Stimulated activated naive CD8-positive, alpha-beta T cell treated with anti-CD3 and anti-CD28 coated beads, Interleukin-15, amount 100 ng/mL, for 72 hours (primary cell): ENCODE results near the gene C18orf63.

Source experiments
- ATAC-seq: fragments of 150-1000 bp; cut with Tn5 transposase; 2 replicates; pipeline ENCODE4 v1.10.0; 2021; ENCODE audit warnings: mild to moderate bottlenecking, moderate library complexity
- DNase-seq, 2 donors: peaks; one replicate each; pipeline ENCODE4 v3.0.0; 2021 to 2022
- H3K27ac Mint-ChIP-seq, 2 donors: one replicate each; pipeline ENCODE4 v1.8.0; 2022; ENCODE audit warnings: mild to moderate bottlenecking in 2 of 2, mixed read lengths in 2 of 2, moderate library complexity in 2 of 2
- H3K27me3 Mint-ChIP-seq: one replicate; pipeline ENCODE4 v1.8.0; 2022; ENCODE audit warnings: mixed read lengths
- H3K4me1 Mint-ChIP-seq: one replicate; pipeline ENCODE4 v1.8.0; 2022; ENCODE audit warnings: mild to moderate bottlenecking, mixed read lengths
- H3K4me3 Mint-ChIP-seq, 2 donors: one replicate each; pipeline ENCODE4 v1.8.0; 2022; ENCODE audit warnings: mild to moderate bottlenecking in 2 of 2, mixed read lengths in 2 of 2, moderate library complexity in 1 of 2
- H3K9me3 Mint-ChIP-seq, 2 donors: one replicate each; pipeline ENCODE4 v1.8.0; 2022; ENCODE audit warnings: mixed read lengths in 2 of 2

The C18orf63 gene

GRCh38 chr18:74396171-74397169 lies 80.8 kb downstream of the C18orf63 start:
- DNase-seq (no peak), ATAC-seq (no peak)
- Mint-ChIP-seq H3K4me3 (no peak overlapping the region), H3K4me1 (no peaks in the 10 kb centered on the region), H3K27me3 (no peaks in the 10 kb centered on the region), H3K27ac (no peak overlapping the region), H3K9me3 (no peaks in the 10 kb centered on the region)

DNA sequence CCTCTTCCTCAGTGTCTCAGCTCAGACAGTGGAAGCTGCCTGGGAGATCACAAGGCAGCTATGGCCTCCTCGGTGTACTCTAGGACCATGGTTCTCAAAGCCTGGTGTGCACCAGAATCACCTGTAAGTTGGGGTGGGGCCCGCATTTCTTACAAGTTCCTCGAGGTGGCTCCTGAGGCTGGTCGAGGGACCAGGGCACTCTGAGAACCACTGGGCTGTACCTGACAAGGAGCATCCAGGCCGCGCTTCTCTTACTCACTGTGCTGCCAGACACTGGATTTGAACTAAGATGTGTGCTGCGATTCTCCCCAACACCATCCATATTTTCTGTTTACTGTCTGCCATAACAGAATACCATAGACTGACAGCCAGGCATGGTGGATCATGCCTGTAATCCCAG lies 81.9 kb downstream of the C18orf63 start:
- DNase-seq: no peak
- ATAC-seq: no peak
- Mint-ChIP-seq H3K9me3 (no peaks in the 10 kb centered on the region), H3K27me3 (no peaks in the 10 kb centered on the region), H3K4me3 (no peak overlapping the region), H3K27ac (no peak overlapping the region), H3K4me1 (no peaks in the 10 kb centered on the region)

DNA sequence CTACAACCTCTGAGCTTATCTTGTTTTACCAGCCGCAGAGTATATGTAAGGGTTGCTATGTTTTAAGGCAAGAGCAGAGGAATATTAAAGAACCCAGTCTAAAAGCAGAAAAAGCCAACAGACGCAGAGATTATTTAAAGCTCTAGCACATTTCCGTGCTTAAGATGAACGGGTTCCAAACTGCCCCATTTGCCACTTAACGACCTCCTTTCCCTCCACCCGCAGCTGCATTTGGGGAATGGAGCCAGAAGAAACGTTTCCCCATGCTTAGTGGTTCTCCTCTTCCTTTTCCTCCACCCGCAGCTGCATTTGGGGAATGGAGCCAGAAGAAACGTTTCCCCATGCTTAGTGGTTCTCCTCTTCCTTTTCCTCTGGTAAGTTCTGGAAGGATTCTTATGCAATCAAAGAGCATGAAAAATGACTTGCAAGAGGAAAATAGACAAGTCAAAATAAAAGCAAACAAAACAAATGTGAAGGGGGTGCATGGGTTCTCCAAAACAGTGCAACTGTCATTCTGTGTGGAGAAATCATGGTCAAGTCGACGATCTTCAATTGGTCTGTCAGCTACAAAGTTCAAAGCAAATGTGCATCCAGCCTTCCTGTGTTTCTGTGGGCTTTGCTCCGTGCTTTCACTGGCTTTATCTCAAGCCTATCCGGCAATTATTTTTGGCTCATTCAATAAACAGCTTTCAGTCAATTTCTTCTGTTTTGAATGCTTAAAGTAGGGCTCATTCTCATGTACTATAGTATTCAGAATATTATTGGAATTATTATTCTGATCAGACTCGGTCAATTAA lies 83.7 kb downstream of the C18orf63 start:
- no peak overlapping the region for H3K4me3 Mint-ChIP-seq
- H3K4me1 Mint-ChIP-seq: no peaks in the 10 kb centered on the region
- ATAC-seq (no peak), DNase-seq (no peak)
- H3K27ac Mint-ChIP-seq: no peak overlapping the region
- no peaks in the 10 kb centered on the region for H3K9me3 Mint-ChIP-seq
- no peaks in the 10 kb centered on the region for H3K27me3 Mint-ChIP-seq

GRCh38 chr18:74400813-74401212 lies 85.2 kb downstream of the C18orf63 start:
- Mint-ChIP-seq H3K9me3 (no peaks in the 10 kb centered on the region), H3K4me3 (no peak overlapping the region), H3K27me3 (no peaks in the 10 kb centered on the region), H3K27ac (no peak overlapping the region), H3K4me1 (no peaks in the 10 kb centered on the region)
- no peak for ATAC-seq
- no peak for DNase-seq

- DNase-seq: no peak
- Mint-ChIP-seq H3K4me3 (no peak overlapping the region), H3K4me1 (peaks cover 8% of the 10 kb centered on the region), H3K27ac (no peak overlapping the region), H3K27me3 (no peaks in the 10 kb centered on the region), H3K9me3 (peaks cover 0 to 6% of the 10 kb centered on the region in 2 donors)
- no peak for ATAC-seq
These were observed 87.3 kb downstream of the C18orf63 start for GRCh38 chr18:74402806-74403433.

GRCh38 chr18:74407888-74408287 lies 92.2 kb downstream of the C18orf63 start:
- Mint-ChIP-seq H3K27me3 (no peaks in the 10 kb centered on the region), H3K4me3 (peak overlapping the region; percentile 84 to 89), H3K9me3 (peaks cover 8 to 14% of the 10 kb centered on the region in 2 donors), H3K4me1 (peaks cover 34% of the 10 kb centered on the region), H3K27ac (peak overlapping the region; percentile 97)
- ATAC-seq: no peak
- no peak for DNase-seq
